ENCODE results near the gene CSRNP3.

DNA sequence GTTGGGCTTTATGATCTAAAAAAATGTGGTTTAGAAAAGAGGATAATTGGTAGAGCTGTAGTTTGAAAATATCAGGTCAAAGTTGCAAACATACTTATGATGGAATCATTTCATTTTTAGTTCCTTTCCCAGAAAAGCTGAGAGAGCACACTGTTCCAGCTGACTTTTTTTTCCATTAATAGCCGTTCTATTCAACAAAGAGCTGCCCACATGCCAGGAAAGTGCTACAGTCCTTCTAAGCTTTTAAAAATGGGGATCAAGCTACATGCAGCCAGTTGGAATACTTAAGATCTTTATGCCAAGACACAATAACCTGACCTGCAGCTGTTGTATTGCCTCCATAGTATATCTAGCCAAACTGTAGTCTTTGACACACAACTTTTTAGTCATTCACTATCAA, 213.0 kb downstream of the CSRNP3 start:
- TF ChIP-seq, protein P1, sequence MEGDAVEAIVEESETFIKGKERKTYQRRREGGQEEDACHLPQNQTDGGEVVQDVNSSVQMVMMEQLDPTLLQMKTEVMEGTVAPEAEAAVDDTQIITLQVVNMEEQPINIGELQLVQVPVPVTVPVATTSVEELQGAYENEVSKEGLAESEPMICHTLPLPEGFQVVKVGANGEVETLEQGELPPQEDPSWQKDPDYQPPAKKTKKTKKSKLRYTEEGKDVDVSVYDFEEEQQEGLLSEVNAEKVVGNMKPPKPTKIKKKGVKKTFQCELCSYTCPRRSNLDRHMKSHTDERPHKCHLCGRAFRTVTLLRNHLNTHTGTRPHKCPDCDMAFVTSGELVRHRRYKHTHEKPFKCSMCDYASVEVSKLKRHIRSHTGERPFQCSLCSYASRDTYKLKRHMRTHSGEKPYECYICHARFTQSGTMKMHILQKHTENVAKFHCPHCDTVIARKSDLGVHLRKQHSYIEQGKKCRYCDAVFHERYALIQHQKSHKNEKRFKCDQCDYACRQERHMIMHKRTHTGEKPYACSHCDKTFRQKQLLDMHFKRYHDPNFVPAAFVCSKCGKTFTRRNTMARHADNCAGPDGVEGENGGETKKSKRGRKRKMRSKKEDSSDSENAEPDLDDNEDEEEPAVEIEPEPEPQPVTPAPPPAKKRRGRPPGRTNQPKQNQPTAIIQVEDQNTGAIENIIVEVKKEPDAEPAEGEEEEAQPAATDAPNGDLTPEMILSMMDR (IDR thresholded peaks at IDR 0.05): no peak
- no peak for TF ChIP-seq POLR2A (IDR thresholded peaks at IDR 0.05)

All from uterus (tissue), 2 donors.